OCI-LY7 (cell line): Measurements from ENCODE around the gene PDGFD. TPM values are rescaled to one million over a fixed set of nuclear protein-coding genes. Genes with fewer than 3 reads are reported as not detected.

Experiments used
- BruUV-seq: library from RNA; stranded (reverse); fragments of 400-500 nt; replicated peaks from 2 replicates; lab custom pipeline; 2021; lab: Mats Ljungman, UMichigan
- CTCF ChIA-PET: fragments of 300-600 bp; sonication (Branson Sonifier 250); formaldehyde crosslinking; loops from one replicate; lab custom pipeline; 2022; ENCODE audit warnings: antibody characterized with exemption; ENCODE audit not compliant: unreplicated experiment; lab: Charles Lee
- POLR2A ChIA-PET: fragments of 300-600 bp; sonication (Branson Sonifier 250); formaldehyde crosslinking; loops from one replicate; lab custom pipeline; 2022; ENCODE audit warnings: antibody characterized with exemption; lab: Charles Lee
- DNase-seq: peaks from one replicate; pipeline ENCODE4 v3.0.0-alpha.2; 2015; ENCODE audit warnings: low spot score
- H2AFZ ChIP-seq: fragments of 200-600 bp; sonication (generic), shearing (Covaris generic); 2 replicates; pipeline ENCODE4 v1.6.1; 2014; ENCODE audit warnings: mild to moderate bottlenecking, antibody characterized with exemption, low read length, moderate library complexity
- H3K27ac ChIP-seq: fragments of 200-600 bp; sonication (generic); 2 replicates; pipeline ENCODE4 v1.5.1; 2014; ENCODE audit warnings: mixed run types, low read depth, mild to moderate bottlenecking, moderate library complexity, low read length, inconsistent platforms; ENCODE audit not compliant: poor library complexity, severe bottlenecking
- H3K36me3 ChIP-seq: fragments of 200-600 bp; sonication (generic); 2 replicates; pipeline ENCODE4 v1.6.1; 2014; ENCODE audit warnings: mild to moderate bottlenecking, antibody characterized with exemption, low read length, moderate library complexity, mixed read lengths; ENCODE audit not compliant: insufficient read depth
- H3K4me1 ChIP-seq: fragments of 200-600 bp; sonication (generic); 2 replicates; pipeline ENCODE4 v1.5.1; 2014; ENCODE audit warnings: mild to moderate bottlenecking, low read length; ENCODE audit not compliant: insufficient read depth, poor library complexity, severe bottlenecking
- H3K4me2 ChIP-seq: fragments of 200-600 bp; sonication (generic); 2 replicates; pipeline ENCODE4 v1.6.1; 2014; ENCODE audit warnings: mild to moderate bottlenecking, low read length
- H3K4me3 ChIP-seq: fragments of 200-600 bp; sonication (generic); 2 replicates; pipeline ENCODE4 v1.5.1; 2014; ENCODE audit warnings: mild to moderate bottlenecking, low read depth, low read length; ENCODE audit not compliant: poor library complexity, severe bottlenecking
- H3K79me2 ChIP-seq: fragments of 200-600 bp; sonication (generic); 2 replicates; pipeline ENCODE4 v1.6.1; 2016; ENCODE audit warnings: low read depth, mild to moderate bottlenecking, low read length, moderate library complexity, mixed read lengths; ENCODE audit not compliant: insufficient read depth
- H3K9me2 ChIP-seq: fragments of 200-600 bp; sonication (generic); 2 replicates; pipeline ENCODE4 v1.6.1; 2016; ENCODE audit warnings: mild to moderate bottlenecking, low read length, mixed read lengths; ENCODE audit not compliant: insufficient read depth
- H3K9me3 ChIP-seq: fragments of 200-600 bp; sonication (generic); 2 replicates; pipeline ENCODE4 v1.6.1; 2014; ENCODE audit warnings: mild to moderate bottlenecking, mixed run types, low read length, mixed read lengths
- H4K20me1 ChIP-seq: fragments of 200-600 bp; sonication (generic); 2 replicates; pipeline ENCODE4 v1.6.1; 2014; ENCODE audit warnings: mild to moderate bottlenecking, antibody characterized with exemption, low read length, moderate library complexity, mixed read lengths; ENCODE audit not compliant: insufficient read depth
- CTCF ChIP-seq: fragments of 200-600 bp; sonication (generic); conservative IDR thresholded peaks from 2 replicates; pipeline ENCODE4 v1.5.1; 2014; ENCODE audit warnings: mild to moderate bottlenecking, antibody characterized with exemption, low read length, moderate library complexity, mixed read lengths
- EZH2phosphoT487 ChIP-seq: fragments of 200-600 bp; sonication (generic); IDR thresholded peaks from 2 replicates; pipeline ENCODE4 v1.6.1; 2018; ENCODE audit warnings: low read depth, borderline replicate concordance, mild to moderate bottlenecking, mixed run types, antibody characterized with exemption, low read length, moderate library complexity, mixed read lengths
- intact Hi-C: fragments of 100-400 bp; cut with micrococcal nuclease; formaldehyde crosslinking; loops from one replicate; pipeline ENCODE4 v1.10.0; 2022; ENCODE audit not compliant: unreplicated experiment
- total RNA-seq, 2 experiments: library from RNA; depleted of rRNA in 1 of 2; stranded (reverse); fragments of >200 nt in 1 of 2; shearing (Covaris generic) in 1 of 2; gene quantifications; 2 replicates each; pipeline ENCODE4 v1.2.3, GENCODE V29; 2014 to 2022

PDGFD gene
- total RNA-seq, 2 experiments from 2014 or later, result 1.0 to 6.0 TPM

- CTCF ChIA-PET, result interaction anchor here (2.5 kb wide), 1 partner anchor 15 kb away, joined by 9 read pairs; the partner anchor contains the start of gene PDGFD
- peaks cover 21% of the 10 kb centered on the region for H3K4me1 ChIP-seq
- H3K4me2 ChIP-seq, result no peak overlapping the region
- TF ChIP-seq CTCF (no peak), EZH2phosphoT487 (no peak)
- intact Hi-C loops, result no loop called here
- H3K4me3 ChIP-seq, result no peak overlapping the region
- H4K20me1 ChIP-seq, result no peaks in the 10 kb centered on the region
- H3K9me2 ChIP-seq, result no peaks in the 10 kb centered on the region
- no peaks in the 10 kb centered on the region for H3K36me3 ChIP-seq
- no TSS peak for BruUV-seq
- H2AFZ ChIP-seq, result no peak overlapping the region
- H3K9me3 ChIP-seq, result no peaks in the 10 kb centered on the region
- POLR2A ChIA-PET, result interaction anchor here (0.6 to 1.5 kb wide), 10 partner anchors 8 to 1693 kb away, joined by 3 to 5 read pairs (median 4); partner anchors contain the start of gene PDGFD
- H3K27ac ChIP-seq, result no peak overlapping the region
- DNase-seq, result no peak
- H3K79me2 ChIP-seq, result peaks cover 3% of the 10 kb centered on the region; the same call in 1 of the 2 replicates
Measured at GRCh38 chr11:104148706-104149105, 15.2 kb downstream of the PDGFD start.

- H3K9me2 ChIP-seq, result no peaks in the 10 kb centered on the region
- peaks cover 3% of the 10 kb centered on the region; the same call in 1 of the 2 replicates for H3K79me2 ChIP-seq
- H4K20me1 ChIP-seq, result no peaks in the 10 kb centered on the region
- no peak for TF ChIP-seq CTCF
- no peak for TF ChIP-seq EZH2phosphoT487
- H3K4me1 ChIP-seq, result peaks cover 15% of the 10 kb centered on the region
- H3K27ac ChIP-seq, result no peak overlapping the region
- H3K9me3 ChIP-seq, result no peaks in the 10 kb centered on the region
- ChIA-PET CTCF (interaction anchor here (2.5 kb wide), 1 partner anchor 16 kb away, joined by 9 read pairs; the partner anchor contains the start of gene PDGFD), POLR2A (interaction anchor here (0.7 to 1.5 kb wide), 11 partner anchors 9 to 379 kb away, joined by 3 to 5 read pairs (median 3); partner anchors contain the start of gene PDGFD)
- intact Hi-C loops, result no loop called here
- H3K4me3 ChIP-seq, result no peak overlapping the region
- H3K36me3 ChIP-seq, result no peaks in the 10 kb centered on the region
- no peak overlapping the region for H2AFZ ChIP-seq
- no peak overlapping the region for H3K4me2 ChIP-seq
- BruUV-seq, result no TSS peak
- DNase-seq, result no peak
Measured at GRCh38 chr11:104148074-104148473, 15.9 kb downstream of the PDGFD start.

GRCh38 chr11:104146943-104147342 lies 17.0 kb downstream of the PDGFD start:
- BruUV-seq, result no TSS peak
- CTCF ChIA-PET, result no interaction called here
- H3K9me3 ChIP-seq, result no peaks in the 10 kb centered on the region

More at GRCh38 chr11:104146943-104147342, 17.0 kb downstream of the PDGFD start:
- intact Hi-C loops, result no loop called here
- Histone ChIP-seq H3K9me2 (no peaks in the 10 kb centered on the region), H3K4me2 (no peak overlapping the region), H3K79me2 (no peaks in the 10 kb centered on the region), H3K4me3 (no peak overlapping the region), H3K4me1 (peaks cover 4% of the 10 kb centered on the region), H2AFZ (no peak overlapping the region), H4K20me1 (no peaks in the 10 kb centered on the region), H3K36me3 (no peaks in the 10 kb centered on the region), H3K27ac (no peak overlapping the region)
- TF ChIP-seq EZH2phosphoT487, result no peak
- no peak for TF ChIP-seq CTCF
- DNase-seq, result no peak
- POLR2A ChIA-PET, result interaction anchor here (0.7 to 1.9 kb wide), 4 partner anchors 9 to 326 kb away, joined by 3 to 6 read pairs (median 3); no protein-coding TSS in a partner anchor
